B cell (primary cell): ENCODE measurements around the gene CFAP221.

Experiments used
- EZH2 ChIP-seq: IDR thresholded peaks from 2 replicates; pipeline ENCODE4 v1.6.1; 2012; ENCODE audit warnings: borderline replicate concordance, low read depth, mild to moderate bottlenecking, moderate library complexity, low read length; ENCODE audit not compliant: insufficient read depth, poor library complexity, severe bottlenecking
- TF ChIP-seq, protein P1 (sequence below): fragments of 200-600 bp; IDR thresholded peaks from one replicate; pipeline ENCODE4 v1.8.0; 2022; ENCODE audit warnings: antibody characterized with exemption, mild to moderate bottlenecking

DNA sequence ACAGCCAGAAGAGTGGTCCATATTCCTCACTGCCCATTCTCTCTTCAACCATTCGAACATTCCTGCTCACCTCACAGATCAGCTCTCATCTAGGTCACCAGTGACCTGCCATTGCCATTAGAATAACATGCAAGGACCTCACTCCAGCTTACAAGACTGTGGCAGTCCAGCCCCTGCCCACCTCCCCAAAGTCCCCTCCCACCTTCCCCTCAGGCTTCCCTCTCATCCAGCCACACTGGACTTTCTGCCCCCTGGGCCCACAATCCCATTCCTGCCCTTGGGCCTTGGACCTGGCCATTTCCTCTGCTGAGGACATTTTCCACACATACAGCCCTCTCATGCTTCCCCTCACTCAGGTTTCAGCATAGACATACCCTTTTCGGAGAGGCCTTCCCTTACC, 129.5 kb downstream of the CFAP221 start:
- TF ChIP-seq, protein P1, sequence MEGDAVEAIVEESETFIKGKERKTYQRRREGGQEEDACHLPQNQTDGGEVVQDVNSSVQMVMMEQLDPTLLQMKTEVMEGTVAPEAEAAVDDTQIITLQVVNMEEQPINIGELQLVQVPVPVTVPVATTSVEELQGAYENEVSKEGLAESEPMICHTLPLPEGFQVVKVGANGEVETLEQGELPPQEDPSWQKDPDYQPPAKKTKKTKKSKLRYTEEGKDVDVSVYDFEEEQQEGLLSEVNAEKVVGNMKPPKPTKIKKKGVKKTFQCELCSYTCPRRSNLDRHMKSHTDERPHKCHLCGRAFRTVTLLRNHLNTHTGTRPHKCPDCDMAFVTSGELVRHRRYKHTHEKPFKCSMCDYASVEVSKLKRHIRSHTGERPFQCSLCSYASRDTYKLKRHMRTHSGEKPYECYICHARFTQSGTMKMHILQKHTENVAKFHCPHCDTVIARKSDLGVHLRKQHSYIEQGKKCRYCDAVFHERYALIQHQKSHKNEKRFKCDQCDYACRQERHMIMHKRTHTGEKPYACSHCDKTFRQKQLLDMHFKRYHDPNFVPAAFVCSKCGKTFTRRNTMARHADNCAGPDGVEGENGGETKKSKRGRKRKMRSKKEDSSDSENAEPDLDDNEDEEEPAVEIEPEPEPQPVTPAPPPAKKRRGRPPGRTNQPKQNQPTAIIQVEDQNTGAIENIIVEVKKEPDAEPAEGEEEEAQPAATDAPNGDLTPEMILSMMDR, result no peak
- no peak for TF ChIP-seq EZH2
